ENCODE results near the gene GRHL1. TPM values are rescaled to one million over a fixed set of nuclear protein-coding genes. Genes with fewer than 3 reads are reported as not detected.

Gene GRHL1
- total RNA-seq, 1 experiment from 2014 or later: 2.5 TPM

GRCh38 chr2:9908639-9909038, 42.9 kb upstream of the GRHL1 start:
- no peak overlapping the region for H3K27ac Mint-ChIP-seq
- H3K27ac ChIP-seq (ENCODE audit: insufficient read length, low read depth, low read length): no peak overlapping the region
- H3K27me3 ChIP-seq (ENCODE audit: insufficient read depth, low read length): no peaks in the 10 kb centered on the region
- no peak for DNase-seq
- TF ChIP-seq CTCF (conservative IDR thresholded peaks at IDR 0.05): no peak
- no peak overlapping the region for H2BK5ac ChIP-seq (ENCODE audit: insufficient read length, low read length)
- no peak overlapping the region for H3K23ac ChIP-seq (ENCODE audit: insufficient read length, low read depth, low read length)
- H3K79me2 ChIP-seq (ENCODE audit: insufficient read depth, low read length): no peaks in the 10 kb centered on the region
- no peak overlapping the region for H4K5ac ChIP-seq (ENCODE audit: insufficient read length, low read depth, low read length)
- H4K20me1 ChIP-seq (ENCODE audit: control insufficient read depth, insufficient read depth, insufficient read length): no peaks in the 10 kb centered on the region
- no peaks in the 10 kb centered on the region for H3K9me3 Mint-ChIP-seq
- H3K18ac ChIP-seq (ENCODE audit: insufficient read length, low read depth, low read length): no peak overlapping the region
- H4K8ac ChIP-seq (replicated peaks; ENCODE audit: insufficient read length, low read depth, low read length): no peak overlapping the region
- H4K91ac ChIP-seq (ENCODE audit: insufficient read length, low read depth, low read length): no peak overlapping the region
- H3K9ac ChIP-seq (ENCODE audit: extremely low read depth, insufficient read length, low read length): peak overlapping the region; percentile 14
- no peak overlapping the region for H3K14ac ChIP-seq (ENCODE audit: insufficient read depth, low read length)
- no peak overlapping the region for H3T11ph ChIP-seq (ENCODE audit: low read length)
- no peak overlapping the region for H3K4me2 ChIP-seq (ENCODE audit: insufficient read depth, insufficient read length, low read length)
- no peak overlapping the region for H2BK12ac ChIP-seq (ENCODE audit: insufficient read length, low read depth, low read length)
- no peak overlapping the region for H3K4ac ChIP-seq (ENCODE audit: low read depth, low read length)
- H3K4me1 Mint-ChIP-seq: no peaks in the 10 kb centered on the region
- H2BK120ac ChIP-seq (ENCODE audit: low read depth, low read length, poor library complexity, severe bottlenecking): no peak overlapping the region
- peaks cover 0 to 23% (median 18%) of the 10 kb centered on the region in 3 experiments; a peak in 5 of 7 replicates for H3K36me3 Mint-ChIP-seq (ENCODE audit: insufficient read depth in 1 of 3, low read depth in 3 of 3)
- H3K4me1 ChIP-seq (ENCODE audit: insufficient read depth, low read length): no peaks in the 10 kb centered on the region
- H3K79me1 ChIP-seq (ENCODE audit: insufficient read depth, low read depth, low read length, poor library complexity, severe bottlenecking): no peaks in the 10 kb centered on the region
- WGBS (ENCODE audit: extremely low coverage, insufficient read length, low lambda C conversion rate): no CpG with 5 or more reads among the region's 1 CpG
- no peaks in the 10 kb centered on the region for H3K23me2 ChIP-seq (ENCODE audit: insufficient read length, low read depth, low read length, poor library complexity, severe bottlenecking)
- no peak overlapping the region for H2BK20ac ChIP-seq (ENCODE audit: low read depth, low read length, poor library complexity, severe bottlenecking)
- H3K4me3 Mint-ChIP-seq: no peak overlapping the region
- no peaks in the 10 kb centered on the region for H3K27me3 Mint-ChIP-seq (ENCODE audit: low read depth)
- no peak overlapping the region for H2AK5ac ChIP-seq (ENCODE audit: insufficient read length, low read length)
- H3K9me3 ChIP-seq (ENCODE audit: control insufficient read depth, low read depth, low read length): no peaks in the 10 kb centered on the region
- no peak overlapping the region for H2BK15ac ChIP-seq (ENCODE audit: low read depth, low read length)
- no peak overlapping the region for H3K56ac ChIP-seq (ENCODE audit: insufficient read length, low read depth, low read length)
- no peak overlapping the region for H2AFZ ChIP-seq (ENCODE audit: low read length)
